Fibroblast of lung (primary cell): Measurements from ENCODE around the gene ZNF407.

Experiments
- EZH2 ChIP-seq: IDR thresholded peaks from 2 replicates; pipeline ENCODE4 v1.5.1; 2012; ENCODE audit warnings: low read length, control low read depth, mild to moderate bottlenecking; ENCODE audit errors: missing control alignments
- TF ChIP-seq, protein P1 (sequence below), 2 donors: IDR thresholded peaks in 1 of 2; conservative IDR thresholded peaks in 1 of 2; 1 replicate in 1 of 2; 2 replicates in 1 of 2; pipeline ENCODE4 v1.5.1; 2011 to 2012; ENCODE audit warnings: low read length in 2 of 2, control low read depth in 1 of 2, inconsistent platforms in 1 of 2, low read depth in 1 of 2, mild to moderate bottlenecking in 1 of 2

DNA sequence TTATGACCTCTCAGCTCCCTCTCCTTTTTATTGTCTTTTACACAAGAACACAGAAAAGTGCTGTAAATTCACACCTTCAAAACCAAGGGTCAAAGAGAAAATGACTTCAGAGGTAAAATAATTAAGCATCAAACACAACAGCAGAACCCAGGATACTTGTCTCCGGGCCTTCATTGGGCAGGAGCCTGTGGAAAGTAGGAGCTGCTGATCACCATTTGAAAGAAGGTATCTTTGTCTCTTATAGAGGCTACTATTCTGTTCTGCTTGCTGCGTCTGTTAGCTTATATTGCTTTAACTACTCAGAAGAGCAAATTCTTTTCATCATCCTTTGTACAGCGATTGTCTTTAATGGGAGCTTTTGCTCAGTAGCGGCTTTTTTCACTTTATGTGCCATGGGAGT lies 350.2 kb downstream of the ZNF407 start:
- TF ChIP-seq, protein P1, sequence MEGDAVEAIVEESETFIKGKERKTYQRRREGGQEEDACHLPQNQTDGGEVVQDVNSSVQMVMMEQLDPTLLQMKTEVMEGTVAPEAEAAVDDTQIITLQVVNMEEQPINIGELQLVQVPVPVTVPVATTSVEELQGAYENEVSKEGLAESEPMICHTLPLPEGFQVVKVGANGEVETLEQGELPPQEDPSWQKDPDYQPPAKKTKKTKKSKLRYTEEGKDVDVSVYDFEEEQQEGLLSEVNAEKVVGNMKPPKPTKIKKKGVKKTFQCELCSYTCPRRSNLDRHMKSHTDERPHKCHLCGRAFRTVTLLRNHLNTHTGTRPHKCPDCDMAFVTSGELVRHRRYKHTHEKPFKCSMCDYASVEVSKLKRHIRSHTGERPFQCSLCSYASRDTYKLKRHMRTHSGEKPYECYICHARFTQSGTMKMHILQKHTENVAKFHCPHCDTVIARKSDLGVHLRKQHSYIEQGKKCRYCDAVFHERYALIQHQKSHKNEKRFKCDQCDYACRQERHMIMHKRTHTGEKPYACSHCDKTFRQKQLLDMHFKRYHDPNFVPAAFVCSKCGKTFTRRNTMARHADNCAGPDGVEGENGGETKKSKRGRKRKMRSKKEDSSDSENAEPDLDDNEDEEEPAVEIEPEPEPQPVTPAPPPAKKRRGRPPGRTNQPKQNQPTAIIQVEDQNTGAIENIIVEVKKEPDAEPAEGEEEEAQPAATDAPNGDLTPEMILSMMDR (conservative IDR thresholded peaks at IDR 0.05 in 1 of 2, IDR thresholded peaks at IDR 0.05 in 1 of 2; ENCODE audit: low read depth in 1 of 2, low read length in 2 of 2), result no peak
- no peak for TF ChIP-seq EZH2
